ENCODE data around the gene UBE2U.

UBE2U gene

GRCh38 chr1:64295561-64295960, 92.1 kb downstream of the UBE2U start:
- FAIRE-seq: no peak

GRCh38 chr1:64296459-64296858, 93.0 kb downstream of the UBE2U start:
- no peak for FAIRE-seq

GRCh38 chr1:64302194-64302593, 98.8 kb downstream of the UBE2U start:
- FAIRE-seq: no peak

- FAIRE-seq: no peak
These were observed 99.5 kb downstream of the UBE2U start for GRCh38 chr1:64302971-64303370.

GRCh38 chr1:64304823-64305222, 101.4 kb downstream of the UBE2U start:
- FAIRE-seq: no peak

GRCh38 chr1:64308866-64309265, 105.4 kb downstream of the UBE2U start:
- FAIRE-seq: no peak

GRCh38 chr1:64309431-64309831, 106.0 kb downstream of the UBE2U start:
- no peak for FAIRE-seq

- FAIRE-seq: no peak
These were observed 107.3 kb downstream of the UBE2U start for GRCh38 chr1:64310760-64311159.

- no peak for FAIRE-seq
These were observed 109.0 kb downstream of the UBE2U start for GRCh38 chr1:64312431-64312830.

- no peak for FAIRE-seq
These were observed 112.0 kb downstream of the UBE2U start for GRCh38 chr1:64315402-64315801.

All from TTC549 (cell line).